Sigmoid colon (tissue), 7 donors: ENCODE measurements around the gene KCNG2. TPM values are rescaled to one million over a fixed set of nuclear protein-coding genes. Genes with fewer than 3 reads are reported as not detected.

Experiments used
- DNase-seq: peaks from one replicate; pipeline ENCODE4 v3.0.0-alpha.2; 2019
- H3K27ac ChIP-seq, 4 donors: fragments of 200-600 bp; sonication (generic); one replicate each; pipeline ENCODE4 v1.5.1; 2016 to 2019; ENCODE audit warnings: mild to moderate bottlenecking in 1 of 4
- H3K27me3 ChIP-seq, 3 donors: fragments of 200-600 bp; sonication (generic); one replicate each; pipeline ENCODE4 v1.5.1; 2019; ENCODE audit warnings: mild to moderate bottlenecking in 1 of 3
- H3K36me3 ChIP-seq, 4 donors: fragments of 200-600 bp; sonication (generic); one replicate each; pipeline ENCODE4 v1.5.1; 2016 to 2019
- H3K4me1 ChIP-seq, 4 donors: fragments of 200-600 bp; sonication (generic); one replicate each; pipeline ENCODE4 v1.5.1; 2017 to 2019
- H3K4me3 ChIP-seq, 4 donors: fragments of 200-600 bp; sonication (generic); one replicate each; pipeline ENCODE4 v1.5.1; 2017 to 2019; ENCODE audit warnings: mild to moderate bottlenecking in 2 of 4, moderate library complexity in 1 of 4
- H3K9me3 ChIP-seq, 4 donors: fragments of 200-600 bp in 3 of 4; sonication (generic) in 3 of 4; one replicate each; pipeline versions ENCODE4 v1.5.1 to v1.6.1; 2013 to 2019
- EP300 ChIP-seq, 4 donors: sonication (generic); formaldehyde crosslinking; IDR thresholded peaks; one replicate each; pipeline ENCODE4 v1.6.1; 2017; ENCODE audit warnings: antibody characterized with exemption in 4 of 4
- POLR2A ChIP-seq, 2 donors: fragments of 450-650 bp; IDR thresholded peaks; one replicate each; pipeline ENCODE4 v1.6.1; 2016; ENCODE audit warnings: antibody characterized with exemption in 2 of 2, mild to moderate bottlenecking in 2 of 2, moderate library complexity in 2 of 2
- POLR2AphosphoS5 ChIP-seq, 4 donors: sonication (generic); formaldehyde crosslinking; IDR thresholded peaks; one replicate each; pipeline ENCODE4 v1.6.1; 2017; ENCODE audit warnings: antibody characterized with exemption in 4 of 4
- WGBS, 2 donors: extraction: QIAGEN DNeasy Blood & Tissue Kit; methylation state at CpG; one replicate each; pipeline ENCODE4 v1.1.7; 2013; 5-methylcytosine and 5-hydroxymethylcytosine counted together
- intact Hi-C: fragments of 100-400 bp; cut with DNase I; formaldehyde crosslinking; loops from one replicate; pipeline ENCODE4 v1.15.1; 2023
- polyA plus RNA-seq, 3 donors: library from polyadenylated mRNA; stranded (reverse); fragments of 200-250 nt; gene quantifications; one replicate each; pipeline ENCODE4 v1.2.3, GENCODE V29; 2013
- total RNA-seq, 4 donors: library from RNA; depleted of rRNA; stranded (reverse); fragments of >200 nt; gene quantifications; one replicate each; pipeline ENCODE4 v1.1.0, GENCODE V29; 2016
- TF ChIP-seq, protein P1 (sequence below), 4 experiments: fragments of 450-650 bp in 3 of 4; fragments of 200-600 bp in 1 of 4; IDR thresholded peaks; one replicate each; pipeline ENCODE4 v1.5.1; 2016 to 2019; ENCODE audit warnings: antibody characterized with exemption in 4 of 4, mild to moderate bottlenecking in 3 of 4, moderate library complexity in 2 of 4
- donor health status: healthy with polysubstance abuse.
- donor health status: Bipolar disorder and iron deficiency.
- donor health status: healthy.

Gene KCNG2
- total and polyA plus RNA-seq, 7 donors: 0.15 to 0.41 TPM; not detected in 5

DNA sequence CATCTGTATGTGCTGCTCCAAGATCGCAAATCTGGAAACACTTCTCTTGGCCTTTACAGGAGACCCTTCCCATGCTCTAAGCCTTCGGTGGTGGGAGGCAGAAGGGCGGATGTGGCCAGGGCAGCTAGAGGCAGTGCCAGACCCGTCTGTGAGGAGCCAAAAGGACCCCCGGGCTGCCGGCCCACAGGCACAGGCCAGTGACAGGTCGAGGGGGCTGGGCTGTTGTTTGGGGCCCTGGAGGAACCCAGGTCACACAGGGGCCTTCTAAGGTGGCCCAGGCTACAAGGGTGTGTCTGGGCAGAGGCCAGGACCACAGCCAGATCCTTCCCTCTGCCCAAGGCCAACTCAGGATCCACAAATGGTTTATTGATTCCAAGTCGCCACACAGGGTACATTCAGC, 104.3 kb downstream of the KCNG2 start:
- intact Hi-C loops: no loop called here
- DNase-seq: peak; percentile 58
- Histone ChIP-seq H3K36me3 (peaks cover 0 to 20% (median 17%) of the 10 kb centered on the region in 4 donors), H3K4me1 (no peaks in the 10 kb centered on the region), H3K9me3 (peaks cover 3 to 9% (median 6%) of the 10 kb centered on the region in 4 donors), H3K27ac (no peak overlapping the region), H3K27me3 (peaks cover 0 to 3% (median 2%) of the 10 kb centered on the region in 3 donors), H3K4me3 (no peak overlapping the region)
- 94 to 96% methylated on average over 8 of the region's 8 CpGs for WGBS, 2 donors
- TF ChIP-seq POLR2A (IDR thresholded peaks at IDR 0.05) (no peak), EP300 (IDR thresholded peaks at IDR 0.05) (no peak), POLR2AphosphoS5 (IDR thresholded peaks at IDR 0.05) (no peak)
- TF ChIP-seq, protein P1, sequence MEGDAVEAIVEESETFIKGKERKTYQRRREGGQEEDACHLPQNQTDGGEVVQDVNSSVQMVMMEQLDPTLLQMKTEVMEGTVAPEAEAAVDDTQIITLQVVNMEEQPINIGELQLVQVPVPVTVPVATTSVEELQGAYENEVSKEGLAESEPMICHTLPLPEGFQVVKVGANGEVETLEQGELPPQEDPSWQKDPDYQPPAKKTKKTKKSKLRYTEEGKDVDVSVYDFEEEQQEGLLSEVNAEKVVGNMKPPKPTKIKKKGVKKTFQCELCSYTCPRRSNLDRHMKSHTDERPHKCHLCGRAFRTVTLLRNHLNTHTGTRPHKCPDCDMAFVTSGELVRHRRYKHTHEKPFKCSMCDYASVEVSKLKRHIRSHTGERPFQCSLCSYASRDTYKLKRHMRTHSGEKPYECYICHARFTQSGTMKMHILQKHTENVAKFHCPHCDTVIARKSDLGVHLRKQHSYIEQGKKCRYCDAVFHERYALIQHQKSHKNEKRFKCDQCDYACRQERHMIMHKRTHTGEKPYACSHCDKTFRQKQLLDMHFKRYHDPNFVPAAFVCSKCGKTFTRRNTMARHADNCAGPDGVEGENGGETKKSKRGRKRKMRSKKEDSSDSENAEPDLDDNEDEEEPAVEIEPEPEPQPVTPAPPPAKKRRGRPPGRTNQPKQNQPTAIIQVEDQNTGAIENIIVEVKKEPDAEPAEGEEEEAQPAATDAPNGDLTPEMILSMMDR (IDR thresholded peaks at IDR 0.05): no peak

DNA sequence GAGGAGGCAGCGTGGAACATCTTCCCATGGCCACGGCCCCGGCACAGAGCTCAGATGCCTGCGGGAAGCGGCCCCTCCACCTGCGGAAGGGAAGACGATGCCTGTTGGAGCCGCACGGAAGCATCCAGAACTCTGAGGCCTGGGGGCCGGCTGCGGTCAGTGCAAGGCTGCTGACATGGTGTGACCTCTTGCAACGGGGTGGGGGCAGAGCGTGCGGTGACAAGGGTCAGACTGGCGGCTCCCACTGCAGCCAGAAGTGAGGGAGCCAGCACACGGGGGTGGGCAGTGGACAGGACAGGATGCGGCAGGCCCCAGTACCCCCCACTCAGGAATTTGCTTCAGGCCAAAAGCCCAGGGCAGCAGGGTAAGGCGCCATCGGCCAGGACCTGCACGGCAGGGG, 104.9 kb downstream of the KCNG2 start:
- Histone ChIP-seq H3K36me3 (peaks cover 0 to 23% (median 17%) of the 10 kb centered on the region in 4 donors), H3K4me3 (no peak overlapping the region), H3K9me3 (peaks cover 3 to 9% (median 5%) of the 10 kb centered on the region in 4 donors), H3K27me3 (peaks cover 0 to 3% (median 2%) of the 10 kb centered on the region in 3 donors), H3K27ac (no peak overlapping the region), H3K4me1 (no peaks in the 10 kb centered on the region)
- peak; percentile 48 for DNase-seq
- intact Hi-C loops: no loop called here
- 97 to 98% methylated on average over 20 of the region's 20 CpGs for WGBS, 2 donors
- TF ChIP-seq EP300 (IDR thresholded peaks at IDR 0.05): no peak
- TF ChIP-seq POLR2AphosphoS5 (IDR thresholded peaks at IDR 0.05): no peak
- no peak for TF ChIP-seq POLR2A (IDR thresholded peaks at IDR 0.05)
- TF ChIP-seq, protein P1 (IDR thresholded peaks at IDR 0.05): no peak

DNA sequence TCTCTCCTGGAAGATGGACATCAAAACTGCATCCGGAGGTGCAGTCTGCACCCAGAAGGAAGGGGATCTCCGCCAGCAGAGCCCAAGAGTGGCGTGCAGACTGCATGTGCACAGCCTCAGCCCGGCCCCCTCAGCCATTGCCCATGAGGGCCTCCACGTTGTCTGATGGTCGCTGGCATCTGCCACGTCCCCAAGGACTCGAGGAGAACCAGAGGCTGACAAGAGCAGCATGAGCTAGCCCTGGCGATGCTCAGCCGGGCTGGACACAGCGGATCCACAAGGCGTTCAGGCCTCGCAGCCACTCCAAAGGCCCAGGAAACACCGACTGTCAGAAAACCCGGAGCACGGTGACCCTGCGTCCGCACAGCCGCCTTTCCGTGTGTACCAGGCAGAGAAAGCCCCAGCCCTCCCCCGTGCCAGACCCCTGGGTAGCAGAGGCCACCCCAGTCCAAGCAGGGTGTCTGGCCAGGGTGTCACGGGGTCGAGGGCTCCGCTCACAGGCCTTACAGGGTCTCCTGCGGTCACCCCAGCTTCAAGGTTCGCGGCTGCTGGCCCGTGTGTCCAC, 105.4 kb downstream of the KCNG2 start:
- intact Hi-C loops: no loop called here
- DNase-seq: peak; percentile 57
- 97% methylated on average over 28 of the region's 28 CpGs for WGBS, 2 donors
- no peak overlapping the region for H3K4me3 ChIP-seq
- H3K27me3 ChIP-seq: peaks cover 0 to 3% (median 2%) of the 10 kb centered on the region in 3 donors
- H3K4me1 ChIP-seq: no peaks in the 10 kb centered on the region
- H3K9me3 ChIP-seq: peaks cover 3 to 9% (median 5%) of the 10 kb centered on the region in 4 donors
- peaks cover 0 to 25% (median 17%) of the 10 kb centered on the region in 4 donors for H3K36me3 ChIP-seq
- no peak overlapping the region for H3K27ac ChIP-seq
- TF ChIP-seq, protein P1 (IDR thresholded peaks at IDR 0.05): no peak
- TF ChIP-seq POLR2A (IDR thresholded peaks at IDR 0.05) (no peak), EP300 (IDR thresholded peaks at IDR 0.05) (no peak), POLR2AphosphoS5 (IDR thresholded peaks at IDR 0.05) (no peak)

DNA sequence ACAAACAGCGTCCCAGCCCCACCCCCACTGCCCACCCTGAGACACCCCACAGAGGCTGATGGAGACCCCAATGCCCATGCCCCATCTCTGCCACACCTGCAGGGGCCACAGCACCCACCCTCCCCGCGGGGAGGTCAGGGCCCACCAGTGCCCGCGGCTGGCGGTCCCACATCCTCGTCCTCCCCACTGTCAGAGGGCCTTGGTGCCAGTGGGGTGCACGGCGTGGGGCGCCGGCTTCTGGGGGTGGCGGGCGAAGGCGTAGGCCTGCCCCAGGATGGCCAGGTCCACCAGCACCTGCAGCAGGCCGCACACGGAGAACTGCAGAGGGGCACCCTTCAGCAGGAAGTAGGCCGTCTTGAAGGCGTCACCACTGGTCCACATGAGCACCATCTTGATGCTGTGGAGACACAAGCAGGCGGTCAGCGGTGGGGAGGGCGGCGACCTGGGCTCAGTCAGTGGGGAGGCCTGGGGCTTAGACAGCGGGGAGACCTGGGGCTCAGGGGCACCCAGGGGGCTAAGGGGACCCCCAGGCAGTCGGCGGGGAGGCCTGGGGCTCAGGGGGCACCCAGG, 106.1 kb downstream of the KCNG2 start:
- H3K4me3 ChIP-seq: no peak overlapping the region
- TF ChIP-seq EP300 (IDR thresholded peaks at IDR 0.05): no peak
- TF ChIP-seq POLR2A (IDR thresholded peaks at IDR 0.05): no peak
- TF ChIP-seq, protein P1 (IDR thresholded peaks at IDR 0.05): no peak
- TF ChIP-seq POLR2AphosphoS5 (IDR thresholded peaks at IDR 0.05): no peak
- H3K4me1 ChIP-seq: no peaks in the 10 kb centered on the region
- peaks cover 3 to 6% (median 4%) of the 10 kb centered on the region in 4 donors for H3K9me3 ChIP-seq
- H3K36me3 ChIP-seq: peaks cover 0 to 25% (median 17%) of the 10 kb centered on the region in 4 donors
- H3K27ac ChIP-seq: no peak overlapping the region
- intact Hi-C loops: no loop called here
- WGBS, 2 donors: 96 to 97% methylated on average over 25 of the region's 25 CpGs
- DNase-seq: peak; percentile 50
- H3K27me3 ChIP-seq: peaks cover 0 to 3% (median 2%) of the 10 kb centered on the region in 3 donors
